ENCODE data around the gene SETDB1.

DNA sequence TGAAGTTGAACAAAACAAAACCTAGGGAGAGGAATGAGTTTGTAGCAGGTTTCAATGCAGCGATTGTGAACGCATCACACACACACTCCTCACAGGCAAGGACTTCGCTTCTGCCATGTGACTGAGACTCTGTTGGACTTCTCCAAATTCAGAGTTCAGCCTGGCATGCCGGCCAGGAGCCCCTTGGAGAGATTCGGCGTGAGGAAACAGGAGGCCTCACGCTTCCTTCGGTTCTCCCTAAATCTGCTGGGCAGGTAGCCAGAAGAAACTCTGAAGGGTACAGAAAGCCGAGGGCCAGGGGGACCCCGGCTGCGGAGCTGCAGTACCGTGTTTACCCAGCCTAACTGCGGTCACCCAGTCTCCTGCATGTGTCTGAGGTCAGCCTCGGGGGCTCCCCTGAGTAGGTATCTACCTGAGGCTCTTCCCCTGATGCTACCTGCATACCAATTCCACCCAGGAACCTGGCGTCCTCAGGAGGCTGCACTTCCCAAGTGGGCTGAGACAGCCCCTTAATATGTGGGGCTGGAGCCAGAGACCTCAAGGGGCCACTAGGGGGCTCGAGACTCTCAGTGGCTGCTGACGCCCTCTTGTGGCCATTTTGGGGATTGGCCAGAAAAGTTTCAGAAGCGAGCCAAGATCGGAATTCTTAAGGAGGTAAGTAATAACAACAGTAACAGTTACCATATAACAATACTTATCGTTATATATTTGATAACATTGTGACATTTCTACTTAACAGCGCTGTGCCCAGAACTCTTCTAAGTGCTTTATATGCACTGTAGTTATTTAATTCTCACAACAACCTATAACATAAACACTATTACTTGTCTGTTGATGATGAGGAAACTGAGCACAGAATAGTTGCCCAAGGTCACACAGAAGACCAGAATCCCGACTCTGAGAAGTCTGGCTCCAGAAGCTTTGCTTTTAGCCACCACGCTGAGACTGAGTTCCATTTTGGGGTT is 53.2 kb downstream of the SETDB1 start:
- TF ChIP-seq, protein P1, sequence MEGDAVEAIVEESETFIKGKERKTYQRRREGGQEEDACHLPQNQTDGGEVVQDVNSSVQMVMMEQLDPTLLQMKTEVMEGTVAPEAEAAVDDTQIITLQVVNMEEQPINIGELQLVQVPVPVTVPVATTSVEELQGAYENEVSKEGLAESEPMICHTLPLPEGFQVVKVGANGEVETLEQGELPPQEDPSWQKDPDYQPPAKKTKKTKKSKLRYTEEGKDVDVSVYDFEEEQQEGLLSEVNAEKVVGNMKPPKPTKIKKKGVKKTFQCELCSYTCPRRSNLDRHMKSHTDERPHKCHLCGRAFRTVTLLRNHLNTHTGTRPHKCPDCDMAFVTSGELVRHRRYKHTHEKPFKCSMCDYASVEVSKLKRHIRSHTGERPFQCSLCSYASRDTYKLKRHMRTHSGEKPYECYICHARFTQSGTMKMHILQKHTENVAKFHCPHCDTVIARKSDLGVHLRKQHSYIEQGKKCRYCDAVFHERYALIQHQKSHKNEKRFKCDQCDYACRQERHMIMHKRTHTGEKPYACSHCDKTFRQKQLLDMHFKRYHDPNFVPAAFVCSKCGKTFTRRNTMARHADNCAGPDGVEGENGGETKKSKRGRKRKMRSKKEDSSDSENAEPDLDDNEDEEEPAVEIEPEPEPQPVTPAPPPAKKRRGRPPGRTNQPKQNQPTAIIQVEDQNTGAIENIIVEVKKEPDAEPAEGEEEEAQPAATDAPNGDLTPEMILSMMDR (conservative IDR thresholded peaks at IDR 0.05), result peak; percentile 99
- no peak for TF ChIP-seq EZH2 (IDR thresholded peaks at IDR 0.05; ENCODE audit: low read depth)
